B cell (primary cell): ENCODE measurements around the gene TGFBR3.

Source experiments
- CTCF ChIP-seq: fragments of 200-600 bp; IDR thresholded peaks from one replicate; pipeline ENCODE4 v1.8.0; 2022; ENCODE audit warnings: antibody characterized with exemption, mild to moderate bottlenecking
- EZH2 ChIP-seq: IDR thresholded peaks from 2 replicates; pipeline ENCODE4 v1.6.1; 2012; ENCODE audit warnings: borderline replicate concordance, low read depth, mild to moderate bottlenecking, moderate library complexity, low read length; ENCODE audit not compliant: insufficient read depth, poor library complexity, severe bottlenecking

GRCh38 chr1:91876781-91877573 is 9.0 kb downstream of the TGFBR3 start:
- TF ChIP-seq CTCF (no peak), EZH2 (no peak)
